GM23248 (cell line): ENCODE measurements around the gene DNAJB12. TPM values are rescaled to one million over a fixed set of nuclear protein-coding genes. Genes with fewer than 3 reads are reported as not detected.

Source experiments
- DNase-seq: peaks from one replicate; pipeline ENCODE4 v3.0.0-alpha.2; 2015
- H2AFZ ChIP-seq: fragments of 200-600 bp; sonication (generic); 2 replicates; pipeline ENCODE4 v1.6.1; 2016; ENCODE audit warnings: antibody characterized with exemption
- H3F3A ChIP-seq: fragments of 200-600 bp; sonication (generic); 2 replicates; pipeline ENCODE4 v1.6.1; 2016; ENCODE audit warnings: mild to moderate bottlenecking, antibody characterized with exemption, mixed run types; ENCODE audit not compliant: insufficient read depth
- H3K27ac ChIP-seq: fragments of 200-600 bp; sonication (generic); 2 replicates; pipeline ENCODE4 v1.5.1; 2016; ENCODE audit warnings: mild to moderate bottlenecking
- H3K27me3 ChIP-seq: fragments of 200-600 bp; sonication (generic); replicated peaks from 2 replicates; pipeline ENCODE4 v1.6.1; 2016; ENCODE audit warnings: mild to moderate bottlenecking; ENCODE audit not compliant: insufficient read depth
- H3K36me3 ChIP-seq: fragments of 200-600 bp; sonication (generic); 2 replicates; pipeline ENCODE4 v1.6.1; 2016; ENCODE audit warnings: low read depth, mild to moderate bottlenecking
- H3K4me1 ChIP-seq: fragments of 200-600 bp; sonication (generic); 2 replicates; pipeline ENCODE4 v1.6.1; 2016; ENCODE audit warnings: mild to moderate bottlenecking; ENCODE audit not compliant: insufficient read depth
- H3K4me2 ChIP-seq: fragments of 200-600 bp; sonication (generic); one replicate; pipeline ENCODE4 v1.6.1; 2016; ENCODE audit warnings: mild to moderate bottlenecking; ENCODE audit not compliant: unreplicated experiment
- H3K4me3 ChIP-seq: fragments of 200-600 bp; sonication (generic); 2 replicates; pipeline ENCODE4 v1.5.1; 2016; ENCODE audit warnings: mild to moderate bottlenecking
- H3K79me2 ChIP-seq: fragments of 200-600 bp; sonication (generic); 2 replicates; pipeline ENCODE4 v1.6.1; 2016; ENCODE audit warnings: mild to moderate bottlenecking; ENCODE audit not compliant: insufficient read depth
- H3K9ac ChIP-seq: fragments of 200-600 bp; sonication (generic); 2 replicates; pipeline ENCODE4 v1.6.1; 2016; ENCODE audit warnings: mild to moderate bottlenecking
- H3K9me2 ChIP-seq: fragments of 200-600 bp; sonication (generic); 2 replicates; pipeline ENCODE4 v1.6.1; 2016; ENCODE audit warnings: mixed run types, mild to moderate bottlenecking, moderate library complexity; ENCODE audit not compliant: insufficient read depth
- H3K9me3 ChIP-seq: fragments of 200-600 bp; sonication (generic); one replicate; pipeline ENCODE4 v1.6.1; 2017; ENCODE audit warnings: low read depth
- H4K20me1 ChIP-seq: fragments of 200-600 bp; sonication (generic); 2 replicates; pipeline ENCODE4 v1.6.0; 2016; ENCODE audit not compliant: insufficient read depth
- EZH2 ChIP-seq: fragments of 200-600 bp; sonication (generic); IDR thresholded peaks from 2 replicates; pipeline ENCODE4 v1.6.1; 2018; ENCODE audit warnings: antibody characterized with exemption, mild to moderate bottlenecking; ENCODE audit not compliant: insufficient read depth, poor library complexity, severe bottlenecking
- EZH2phosphoT487 ChIP-seq: fragments of 200-600 bp; sonication (generic); IDR thresholded peaks from 2 replicates; pipeline ENCODE4 v1.6.1; 2018; ENCODE audit warnings: antibody characterized with exemption, moderate library complexity, mild to moderate bottlenecking, low read depth; ENCODE audit not compliant: insufficient read depth
- WGBS, 2 experiments: methylation state at CpG; one replicate each; pipeline ENCODE4 v1.1.6; 2015 to 2017; ENCODE audit warnings: low lambda C conversion rate in 2 of 2, low coverage in 1 of 2; ENCODE audit errors: missing lambda C conversion rate in 2 of 2; 5-methylcytosine and 5-hydroxymethylcytosine counted together
- in situ Hi-C: fragments of 300-500 bp; cut with MboI; formaldehyde crosslinking; loops from 2 replicates; pipeline ENCODE4 v1.15.0; 2020
- polyA plus RNA-seq: library from polyadenylated mRNA; unstranded; fragments of >200 nt; fragmentation: Nextera tagmentation; extraction: Ambion mirVana; gene quantifications from 2 replicates; pipeline ENCODE4 v1.2.1, GENCODE V29; 2016
- total RNA-seq: library from RNA; depleted of rRNA; stranded (reverse); fragments of >200 nt; shearing (Covaris generic); gene quantifications from 2 replicates; pipeline ENCODE4 v1.2.3, GENCODE V29; 2014

Gene DNAJB12
- total and polyA plus RNA-seq, 2 experiments from 2014 or later: 28.4 to 32.0 TPM

DNA sequence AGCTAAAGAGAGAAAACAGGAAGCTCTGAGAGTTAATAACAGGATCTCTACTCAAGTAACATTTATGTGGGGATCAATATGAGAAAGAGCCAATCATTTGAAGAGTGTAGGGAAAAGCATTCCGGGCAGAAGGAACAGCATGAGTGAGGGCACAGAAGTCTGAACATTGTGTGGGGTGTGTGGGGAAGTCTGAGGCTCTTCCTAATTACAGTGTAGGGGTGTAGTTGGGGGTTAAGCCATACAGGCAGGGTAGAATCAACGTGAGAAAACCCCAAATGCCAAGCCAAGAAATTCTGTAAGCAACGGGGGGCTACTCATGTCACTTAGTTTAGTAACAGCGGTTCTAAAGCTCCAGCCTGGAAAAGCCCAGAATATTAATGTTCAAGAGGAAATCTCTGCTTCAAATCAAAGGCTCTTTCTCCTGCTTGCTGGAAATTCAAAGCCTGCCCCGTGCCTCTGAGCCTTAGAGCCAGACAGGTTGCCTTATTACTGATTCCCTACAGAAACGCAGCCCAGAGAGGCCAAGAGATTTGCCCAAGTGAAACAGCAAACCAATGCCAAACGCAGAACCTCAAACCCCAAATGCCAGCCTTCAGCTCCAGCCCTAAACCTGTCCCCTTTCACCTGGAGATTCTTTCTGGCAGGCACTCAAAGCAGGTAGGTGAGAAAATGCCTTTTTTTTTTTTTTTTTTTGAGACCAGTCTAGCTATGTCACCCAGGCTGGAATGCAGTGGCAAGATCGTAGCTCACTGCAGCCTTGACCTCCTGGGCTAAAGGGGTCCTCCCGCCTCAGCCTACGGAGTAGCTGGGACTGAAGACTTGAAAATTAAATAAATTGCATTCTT is 36.1 kb downstream of the DNAJB12 start:
- Histone ChIP-seq H3K9me2 (no peaks in the 10 kb centered on the region), H3K27me3 (no peaks in the 10 kb centered on the region), H3F3A (peaks cover 23% of the 10 kb centered on the region), H4K20me1 (no peaks in the 10 kb centered on the region), H3K36me3 (no peaks in the 10 kb centered on the region), H3K79me2 (no peaks in the 10 kb centered on the region), H2AFZ (0 out of 2 replicates have a peak overlapping the region, but pooled peaks have one; percentile 61), H3K9ac (peak overlapping the region; percentile 89), H3K4me1 (peaks cover 38% of the 10 kb centered on the region), H3K27ac (peak overlapping the region; percentile 96), H3K4me2 (peak overlapping the region; percentile 83), H3K9me3 (no peaks in the 10 kb centered on the region), H3K4me3 (peak overlapping the region; percentile 65)
- no peak for TF ChIP-seq EZH2phosphoT487
- TF ChIP-seq EZH2: no peak
- 79 to 81% methylated on average over 10 of the region's 10 CpGs for whole genome bisulfite sequencing, 2 experiments
- no peak for DNase-seq
- in situ Hi-C loops: no loop called here

DNA sequence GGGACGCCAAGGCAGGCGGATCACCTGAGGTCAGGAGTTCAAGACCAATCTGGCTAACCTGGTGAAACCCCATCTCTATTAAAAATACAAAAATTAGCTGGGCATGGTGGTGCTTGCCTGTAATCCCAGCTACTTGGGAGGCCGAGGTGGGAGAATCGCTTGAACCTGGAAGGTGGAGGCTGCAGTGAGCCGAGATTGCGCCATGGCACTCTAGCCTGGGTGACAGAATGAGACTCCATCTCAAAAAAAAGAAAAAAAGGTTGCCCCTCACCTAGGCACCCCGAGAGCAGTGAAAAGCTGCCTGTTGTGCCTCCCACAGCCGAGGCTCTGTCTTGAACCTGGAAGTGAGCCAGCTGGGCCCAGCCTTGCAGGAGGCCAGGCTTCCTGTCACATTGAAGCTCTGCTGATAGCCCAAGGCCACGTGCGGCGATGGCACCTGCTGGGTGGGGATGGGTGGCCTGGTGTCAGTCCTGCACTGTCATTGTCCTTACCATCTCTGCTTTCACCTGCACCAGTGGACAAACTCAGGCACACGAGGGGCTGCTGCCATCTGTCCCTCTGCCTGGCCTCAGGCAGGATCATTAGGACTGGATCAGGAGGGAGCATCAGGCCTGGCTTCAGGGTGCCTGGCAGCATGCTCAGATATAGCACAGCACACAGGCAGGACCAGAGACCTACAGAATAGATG is 37.8 kb downstream of the DNAJB12 start:
- Histone ChIP-seq H3K79me2 (no peaks in the 10 kb centered on the region), H2AFZ (no peak overlapping the region), H3K9ac (no peak overlapping the region), H3K4me3 (no peak overlapping the region), H3K27ac (no peak overlapping the region), H3K9me2 (no peaks in the 10 kb centered on the region), H3K4me1 (peaks cover 38% of the 10 kb centered on the region), H3F3A (peaks cover 23% of the 10 kb centered on the region), H3K36me3 (no peaks in the 10 kb centered on the region), H3K27me3 (no peaks in the 10 kb centered on the region), H4K20me1 (no peaks in the 10 kb centered on the region), H3K9me3 (no peaks in the 10 kb centered on the region), H3K4me2 (no peak overlapping the region)
- WGBS, 2 experiments: 88 to 96% methylated on average over 11 to 12 of the region's 12 CpGs
- in situ Hi-C loops: no loop called here
- no peak for TF ChIP-seq EZH2
- TF ChIP-seq EZH2phosphoT487: no peak
- no peak for DNase-seq

DNA sequence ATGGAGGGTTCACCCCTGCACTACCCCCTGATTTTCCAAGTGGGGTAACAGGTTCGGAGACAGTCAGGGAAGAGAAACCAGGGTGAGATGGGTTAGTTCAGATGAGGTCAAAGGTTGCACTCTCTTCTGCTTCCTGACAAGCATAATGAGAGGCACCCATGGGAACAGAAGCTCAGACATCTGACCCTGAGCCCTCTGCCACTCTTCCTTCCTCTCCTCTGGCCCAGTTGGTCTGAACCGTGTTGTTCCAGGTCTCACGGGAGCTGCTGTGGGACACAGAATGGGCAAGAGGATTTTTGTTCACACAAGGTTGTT is 38.4 kb downstream of the DNAJB12 start:
- Histone ChIP-seq H2AFZ (no peak overlapping the region), H3K9me3 (no peaks in the 10 kb centered on the region), H3K4me3 (no peak overlapping the region), H3K9ac (peak overlapping the region; percentile 69), H3K27me3 (no peaks in the 10 kb centered on the region), H3K36me3 (no peaks in the 10 kb centered on the region), H4K20me1 (no peaks in the 10 kb centered on the region), H3K4me2 (no peak overlapping the region), H3K27ac (peak overlapping the region; percentile 91), H3F3A (peaks cover 23% of the 10 kb centered on the region), H3K79me2 (no peaks in the 10 kb centered on the region), H3K9me2 (no peaks in the 10 kb centered on the region), H3K4me1 (peaks cover 34% of the 10 kb centered on the region)
- TF ChIP-seq EZH2phosphoT487 (no peak), EZH2 (no peak)
- DNase-seq: no peak
- 95 to 100% methylated on average over 3 of the region's 3 CpGs for WGBS, 2 experiments
- in situ Hi-C loops: no loop called here

DNA sequence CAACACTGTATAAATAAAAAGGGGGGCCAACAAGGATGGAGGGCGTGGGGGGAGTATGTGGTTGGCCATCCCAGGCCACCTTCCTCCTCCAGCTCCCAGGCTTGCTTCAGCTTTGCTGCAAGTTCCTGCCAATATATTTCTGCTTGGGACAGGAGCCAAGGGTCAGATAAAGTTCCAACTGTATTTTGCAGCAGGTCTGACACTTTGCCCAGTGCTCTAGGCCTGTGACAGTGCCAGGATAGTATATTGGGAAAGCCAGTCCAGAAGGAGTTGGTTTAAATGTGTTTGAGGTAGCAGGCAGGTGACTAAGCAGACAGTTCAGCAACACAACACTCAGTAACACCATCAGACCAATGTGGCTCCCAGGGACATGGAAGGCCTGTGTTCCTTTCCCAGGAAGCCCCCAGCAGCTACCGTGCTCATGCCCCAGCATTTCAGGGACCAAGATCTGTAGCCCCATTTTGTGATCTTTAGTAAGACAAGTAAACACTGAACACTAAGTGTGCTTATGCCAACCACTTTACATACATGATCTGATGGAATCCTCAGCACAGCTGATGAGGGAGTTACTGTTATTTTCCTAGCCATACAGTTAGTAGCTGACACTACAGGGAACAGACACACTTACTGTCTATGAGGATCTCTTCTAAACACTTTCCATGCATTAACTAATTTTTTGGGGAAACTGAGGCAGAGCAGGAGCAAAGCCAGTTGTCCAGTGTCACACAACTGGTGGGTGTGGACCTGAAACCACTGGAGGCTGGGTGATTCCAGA is 38.9 kb downstream of the DNAJB12 start:
- peak overlapping the region; percentile 42 for H3K4me2 ChIP-seq
- H3K36me3 ChIP-seq: no peaks in the 10 kb centered on the region
- no peaks in the 10 kb centered on the region for H4K20me1 ChIP-seq
- H3K27ac ChIP-seq: peak overlapping the region; percentile 91
- H3F3A ChIP-seq: peaks cover 23% of the 10 kb centered on the region
- no peaks in the 10 kb centered on the region for H3K9me3 ChIP-seq
- peak overlapping the region; percentile 69 for H3K9ac ChIP-seq
- WGBS, 2 experiments: 39 to 46% methylated on average over 2 of the region's 2 CpGs
- no peaks in the 10 kb centered on the region for H3K27me3 ChIP-seq
- no peaks in the 10 kb centered on the region for H3K9me2 ChIP-seq
- in situ Hi-C loops: no loop called here
- H3K79me2 ChIP-seq: no peaks in the 10 kb centered on the region
- peak overlapping the region; percentile 31; the same call in 1 of the 2 replicates for H2AFZ ChIP-seq
- TF ChIP-seq EZH2 (no peak), EZH2phosphoT487 (no peak)
- H3K4me3 ChIP-seq: no peak overlapping the region
- peak; percentile 89 for DNase-seq
- peaks cover 29% of the 10 kb centered on the region for H3K4me1 ChIP-seq
